GM21423 (cell line): ENCODE data around the gene TERT.

ENCODE experiments used
- ATAC-seq: cut with Tn5 transposase; IDR thresholded peaks from one replicate; pipeline ENCODE4 v1.9.1; 2021; ENCODE audit warnings: mild to moderate bottlenecking, moderate library complexity; ENCODE audit not compliant: unreplicated experiment

Gene TERT

GRCh38 chr5:1209896-1210776 lies 84.7 kb downstream of the TERT start:
- ATAC-seq = no peak

GRCh38 chr5:1209489-1209852 lies 85.4 kb downstream of the TERT start:
- no peak for ATAC-seq

- ATAC-seq = no peak
These were observed 86.0 kb downstream of the TERT start for GRCh38 chr5:1208743-1209488.

GRCh38 chr5:1208221-1208742 lies 86.6 kb downstream of the TERT start:
- ATAC-seq = no peak

GRCh38 chr5:1207555-1207954 lies 87.3 kb downstream of the TERT start:
- ATAC-seq = no peak

GRCh38 chr5:1206521-1207412 lies 88.1 kb downstream of the TERT start:
- ATAC-seq = no peak

GRCh38 chr5:1205255-1206180 lies 89.3 kb downstream of the TERT start:
- ATAC-seq = no peak

- no peak for ATAC-seq
These were observed 90.1 kb downstream of the TERT start for GRCh38 chr5:1204693-1205242.

GRCh38 chr5:1203968-1204692 lies 90.7 kb downstream of the TERT start:
- ATAC-seq = no peak

GRCh38 chr5:1203311-1203967 lies 91.4 kb downstream of the TERT start:
- ATAC-seq = no peak
